Stimulated activated naive B cell treated with anti-CD40 and anti-IgM and Interleukin-4, amounts not matched to agents 10 μg/mL and 1 μg/mL and 100 μg/mL, for 72 hours (primary cell): Measurements from ENCODE around the gene PFDN2.

ENCODE experiments used
- ATAC-seq, 2 donors: fragments of 150-1000 bp; cut with Tn5 transposase; replicated peaks; 2 replicates each; pipeline ENCODE4 v1.10.0; 2021; ENCODE audit warnings: moderate library complexity in 1 of 2
- DNase-seq: peaks from one replicate; pipeline ENCODE4 v3.0.0; 2021
- H3K27ac Mint-ChIP-seq: one replicate; pipeline ENCODE4 v1.8.0; 2022; ENCODE audit warnings: mild to moderate bottlenecking, mixed read lengths
- H3K27me3 Mint-ChIP-seq, 2 donors: one replicate each; pipeline ENCODE4 v1.8.0; 2022; ENCODE audit warnings: mixed read lengths in 2 of 2
- H3K36me3 Mint-ChIP-seq, 2 donors: one replicate each; pipeline ENCODE4 v1.8.0; 2022; ENCODE audit warnings: mixed read lengths in 2 of 2, mild to moderate bottlenecking in 1 of 2
- H3K4me1 Mint-ChIP-seq, 2 donors: one replicate each; pipeline ENCODE4 v1.8.0; 2022; ENCODE audit warnings: mixed read lengths in 2 of 2, mild to moderate bottlenecking in 1 of 2
- H3K4me3 Mint-ChIP-seq, 2 donors: one replicate each; pipeline ENCODE4 v1.8.0; 2022; ENCODE audit warnings: mild to moderate bottlenecking in 2 of 2, mixed read lengths in 2 of 2, moderate library complexity in 1 of 2
- H3K9me3 Mint-ChIP-seq, 2 donors: one replicate each; pipeline ENCODE4 v1.8.0; 2022; ENCODE audit warnings: mixed read lengths in 2 of 2, mild to moderate bottlenecking in 1 of 2

Gene PFDN2

DNA sequence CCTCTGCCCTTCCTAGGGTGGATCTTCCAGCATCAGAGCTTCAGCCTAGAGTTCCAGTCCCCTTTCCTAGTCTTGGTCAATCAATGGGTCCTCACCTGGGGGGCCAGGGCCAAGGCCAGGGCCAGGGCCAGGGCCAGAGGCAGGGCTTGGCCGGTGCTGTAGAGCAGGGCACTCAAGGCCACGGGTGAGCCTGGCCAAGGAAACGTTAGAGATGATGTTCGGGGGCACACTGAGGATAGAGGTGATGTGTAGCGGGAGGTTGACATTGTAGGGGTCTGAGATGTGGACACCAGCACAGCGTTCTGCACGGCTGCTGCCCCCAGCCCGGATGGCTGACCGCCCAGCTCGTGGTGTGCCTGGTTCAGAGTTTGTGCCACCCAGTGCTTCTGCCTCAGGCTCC, 66.6 kb downstream of the PFDN2 start:
- H3K27me3 Mint-ChIP-seq = no peaks in the 10 kb centered on the region
- no peaks in the 10 kb centered on the region for H3K9me3 Mint-ChIP-seq
- no peak overlapping the region for H3K27ac Mint-ChIP-seq
- peaks cover 49 to 68% of the 10 kb centered on the region in 2 donors for H3K36me3 Mint-ChIP-seq
- ATAC-seq (no peak), DNase-seq (no peak)
- H3K4me3 Mint-ChIP-seq = no peak overlapping the region
- H3K4me1 Mint-ChIP-seq = peaks cover 36 to 39% of the 10 kb centered on the region in 2 donors
